ENCODE data around the gene GABBR2.

GABBR2 gene

GRCh38 chr9:98569491-98569890 lies 139.2 kb downstream of the GABBR2 start:
- DNase-seq (ENCODE audit: low read depth in 2 of 2): no peak

- no peak for DNase-seq (ENCODE audit: low read depth in 2 of 2)
These were observed 139.7 kb downstream of the GABBR2 start for GRCh38 chr9:98568909-98569469.

GRCh38 chr9:98568234-98568908 lies 140.4 kb downstream of the GABBR2 start:
- no peak for DNase-seq (ENCODE audit: low read depth in 2 of 2)

GRCh38 chr9:98567540-98568233 lies 141.0 kb downstream of the GABBR2 start:
- DNase-seq (ENCODE audit: low read depth in 2 of 2): no peak

GRCh38 chr9:98565152-98566135 lies 143.3 kb downstream of the GABBR2 start:
- no peak for DNase-seq (ENCODE audit: low read depth in 2 of 2)

- DNase-seq (ENCODE audit: low read depth in 2 of 2): no peak
These were observed 144.0 kb downstream of the GABBR2 start for GRCh38 chr9:98564714-98565113.

- DNase-seq (ENCODE audit: low read depth in 2 of 2): no peak
These were observed 144.7 kb downstream of the GABBR2 start for GRCh38 chr9:98563988-98564387.

- no peak for DNase-seq (ENCODE audit: low read depth in 2 of 2)
These were observed 145.4 kb downstream of the GABBR2 start for GRCh38 chr9:98563212-98563907.

- DNase-seq (ENCODE audit: low read depth in 2 of 2): no peak
These were observed 149.2 kb downstream of the GABBR2 start for GRCh38 chr9:98559561-98559960.

GRCh38 chr9:98558575-98558974 lies 150.2 kb downstream of the GABBR2 start:
- no peak for DNase-seq (ENCODE audit: low read depth in 2 of 2)

GRCh38 chr9:98556511-98556910 lies 152.2 kb downstream of the GABBR2 start:
- no peak for DNase-seq (ENCODE audit: low read depth in 2 of 2)

GRCh38 chr9:98555651-98556465 lies 152.9 kb downstream of the GABBR2 start:
- DNase-seq (ENCODE audit: low read depth in 2 of 2): no peak

- no peak for DNase-seq (ENCODE audit: low read depth in 2 of 2)
These were observed 154.0 kb downstream of the GABBR2 start for GRCh38 chr9:98554752-98555151.

- DNase-seq (ENCODE audit: low read depth in 2 of 2): no peak
These were observed 156.4 kb downstream of the GABBR2 start for GRCh38 chr9:98552331-98552730.

- no peak for DNase-seq (ENCODE audit: low read depth in 2 of 2)
These were observed 157.0 kb downstream of the GABBR2 start for GRCh38 chr9:98551511-98552286.

- DNase-seq (ENCODE audit: low read depth in 2 of 2): no peak
These were observed 158.4 kb downstream of the GABBR2 start for GRCh38 chr9:98550206-98550820.

- DNase-seq (ENCODE audit: low read depth in 2 of 2): no peak
These were observed 159.3 kb downstream of the GABBR2 start for GRCh38 chr9:98549401-98549800.

- no peak for DNase-seq (ENCODE audit: low read depth in 2 of 2)
These were observed 161.1 kb downstream of the GABBR2 start for GRCh38 chr9:98547606-98548005.

GRCh38 chr9:98545021-98545420 lies 163.7 kb downstream of the GABBR2 start:
- DNase-seq (ENCODE audit: low read depth in 2 of 2): no peak
